SU-DHL-6 (cell line): Measurements from ENCODE around the gene SERINC1.

Experiments used
- H2AFZ ChIP-seq: fragments of 200-600 bp; sonication (generic); 2 replicates; pipeline ENCODE4 v1.6.1; 2014; ENCODE audit warnings: low read depth, mild to moderate bottlenecking, moderate library complexity, mixed read lengths, antibody characterized with exemption, low read length; ENCODE audit not compliant: severe bottlenecking
- H3F3A ChIP-seq: fragments of 200-600 bp; shearing (Covaris generic); 2 replicates; pipeline ENCODE4 v1.6.0; 2016; ENCODE audit warnings: antibody characterized with exemption, mild to moderate bottlenecking; ENCODE audit not compliant: insufficient read depth
- H3K27ac ChIP-seq: fragments of 200-600 bp; sonication (generic); 2 replicates; pipeline ENCODE4 v1.5.1; 2016; ENCODE audit warnings: low read depth, mild to moderate bottlenecking, low read length, moderate library complexity, mixed read lengths
- H3K27me3 ChIP-seq: fragments of 200-600 bp; sonication (generic), shearing (Covaris generic); 2 replicates; pipeline ENCODE4 v1.6.0; 2014; ENCODE audit warnings: mild to moderate bottlenecking, low read length
- H3K36me3 ChIP-seq: fragments of 200-600 bp; sonication (generic); 2 replicates; pipeline ENCODE4 v1.6.1; 2014; ENCODE audit warnings: mild to moderate bottlenecking, low read length, mixed read lengths
- H3K4me2 ChIP-seq: fragments of 300-600, 200-600 bp; shearing (Covaris generic), sonication (generic); 2 replicates; pipeline ENCODE4 v1.6.0; 2014; ENCODE audit warnings: low read length, low read depth, mild to moderate bottlenecking; ENCODE audit not compliant: poor library complexity, severe bottlenecking
- H3K4me3 ChIP-seq: fragments of 200-600 bp; sonication (generic); 2 replicates; pipeline ENCODE4 v1.5.1; 2014; ENCODE audit warnings: antibody characterized with exemption, low read length, mild to moderate bottlenecking, mixed read lengths; ENCODE audit not compliant: insufficient read depth, poor library complexity, severe bottlenecking
- H3K79me2 ChIP-seq: fragments of 200-600 bp; sonication (generic); 2 replicates; pipeline ENCODE4 v1.6.1; 2014; ENCODE audit warnings: mild to moderate bottlenecking, low read length, moderate library complexity; ENCODE audit not compliant: insufficient read depth
- H3K9ac ChIP-seq: fragments of 200-600 bp; sonication (generic); 2 replicates; pipeline ENCODE4 v1.7.0; 2014; ENCODE audit warnings: mild to moderate bottlenecking, low read length
- H3K9me2 ChIP-seq: fragments of 200-600 bp; sonication (generic); replicated peaks from 2 replicates; pipeline ENCODE4 v1.6.1; 2014; ENCODE audit warnings: low read length; ENCODE audit not compliant: insufficient read depth
- H3K9me3 ChIP-seq: fragments of 200-600 bp; sonication (generic); 2 replicates; pipeline ENCODE4 v1.6.1; 2014; ENCODE audit warnings: low read length, mixed read lengths; ENCODE audit not compliant: insufficient read depth
- H4K20me1 ChIP-seq: fragments of 200-600 bp; sonication (generic); 2 replicates; pipeline ENCODE4 v1.6.1; 2014; ENCODE audit warnings: low read depth, mild to moderate bottlenecking, antibody characterized with exemption, low read length, moderate library complexity, mixed read lengths
- EZH2phosphoT487 ChIP-seq: fragments of 200-600 bp; sonication (generic), shearing (Covaris generic); conservative IDR thresholded peaks from 2 replicates; pipeline ENCODE4 v1.6.1; 2018; ENCODE audit warnings: mild to moderate bottlenecking, antibody characterized with exemption, low read length, moderate library complexity, mixed read lengths
- TF ChIP-seq, protein P1 (sequence below): fragments of 200-600 bp; sonication (generic); IDR thresholded peaks from one replicate; pipeline ENCODE4 v1.5.1; 2017; ENCODE audit warnings: antibody characterized with exemption, mild to moderate bottlenecking, low read length, moderate library complexity; ENCODE audit not compliant: insufficient read depth, poor library complexity, severe bottlenecking

Gene SERINC1

DNA sequence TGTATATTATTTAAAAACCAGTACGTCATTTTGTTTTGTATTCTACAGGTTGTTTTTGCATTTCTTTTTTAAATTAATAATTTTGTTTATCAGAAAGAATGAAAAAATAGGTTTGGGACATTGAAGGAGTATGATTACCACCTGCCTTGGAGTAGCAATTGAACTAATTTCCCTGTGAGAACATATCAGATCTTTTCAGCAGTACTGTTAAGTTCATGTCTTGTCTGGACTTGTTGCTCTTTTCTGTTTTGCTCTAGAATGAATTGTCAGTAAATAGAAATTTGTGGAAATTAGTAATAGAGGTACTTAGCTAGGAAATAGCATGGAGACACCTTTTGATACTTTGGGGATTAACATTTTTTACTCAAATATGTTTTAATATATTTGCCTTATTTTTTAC, 47.9 kb downstream of the SERINC1 start:
- Histone ChIP-seq H3K9me2 (no peaks in the 10 kb centered on the region), H3K27ac (no peak overlapping the region), H3K36me3 (peaks cover 72% of the 10 kb centered on the region), H3K4me2 (no peak overlapping the region), H3K4me3 (no peak overlapping the region), H4K20me1 (no peaks in the 10 kb centered on the region), H3F3A (peaks cover 2% of the 10 kb centered on the region; the same call in 1 of the 2 replicates), H3K9me3 (no peaks in the 10 kb centered on the region), H3K9ac (no peak overlapping the region), H3K79me2 (no peaks in the 10 kb centered on the region), H2AFZ (no peak overlapping the region), H3K27me3 (no peaks in the 10 kb centered on the region)
- no peak for TF ChIP-seq EZH2phosphoT487
- TF ChIP-seq, protein P1, sequence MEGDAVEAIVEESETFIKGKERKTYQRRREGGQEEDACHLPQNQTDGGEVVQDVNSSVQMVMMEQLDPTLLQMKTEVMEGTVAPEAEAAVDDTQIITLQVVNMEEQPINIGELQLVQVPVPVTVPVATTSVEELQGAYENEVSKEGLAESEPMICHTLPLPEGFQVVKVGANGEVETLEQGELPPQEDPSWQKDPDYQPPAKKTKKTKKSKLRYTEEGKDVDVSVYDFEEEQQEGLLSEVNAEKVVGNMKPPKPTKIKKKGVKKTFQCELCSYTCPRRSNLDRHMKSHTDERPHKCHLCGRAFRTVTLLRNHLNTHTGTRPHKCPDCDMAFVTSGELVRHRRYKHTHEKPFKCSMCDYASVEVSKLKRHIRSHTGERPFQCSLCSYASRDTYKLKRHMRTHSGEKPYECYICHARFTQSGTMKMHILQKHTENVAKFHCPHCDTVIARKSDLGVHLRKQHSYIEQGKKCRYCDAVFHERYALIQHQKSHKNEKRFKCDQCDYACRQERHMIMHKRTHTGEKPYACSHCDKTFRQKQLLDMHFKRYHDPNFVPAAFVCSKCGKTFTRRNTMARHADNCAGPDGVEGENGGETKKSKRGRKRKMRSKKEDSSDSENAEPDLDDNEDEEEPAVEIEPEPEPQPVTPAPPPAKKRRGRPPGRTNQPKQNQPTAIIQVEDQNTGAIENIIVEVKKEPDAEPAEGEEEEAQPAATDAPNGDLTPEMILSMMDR, result no peak

DNA sequence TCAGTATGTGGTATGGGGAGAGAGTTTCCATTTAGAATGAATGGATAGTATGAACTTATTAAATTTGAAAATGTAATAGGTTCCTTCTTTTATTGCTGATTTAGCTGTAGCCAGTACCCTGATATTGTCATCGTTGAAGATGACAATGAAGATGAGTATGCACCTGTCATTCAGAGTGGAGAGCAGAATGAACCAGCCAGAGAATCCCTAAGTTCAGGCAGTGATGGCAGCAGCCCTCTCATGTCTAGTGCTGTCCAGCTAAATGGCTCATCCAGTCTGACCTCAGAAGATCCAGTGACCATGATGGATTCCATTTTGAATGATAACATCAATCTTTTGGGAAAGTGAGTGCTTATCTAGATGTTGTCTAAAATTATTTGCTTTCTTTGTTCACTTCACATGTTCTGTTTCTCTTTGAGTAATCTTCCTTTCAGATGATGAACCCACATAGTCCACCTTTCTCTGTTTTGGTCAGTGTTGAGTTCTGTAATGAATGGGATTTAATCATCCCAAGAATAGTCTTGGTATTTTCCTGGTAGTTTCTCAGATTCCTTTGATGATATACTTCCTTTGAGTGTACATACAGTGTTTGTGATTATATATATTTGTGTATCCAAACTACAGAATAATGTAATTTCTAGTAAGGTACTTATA, 48.9 kb downstream of the SERINC1 start:
- Histone ChIP-seq H3F3A (no peaks in the 10 kb centered on the region; the same call in 1 of the 2 replicates), H3K9me2 (no peaks in the 10 kb centered on the region), H3K4me3 (no peak overlapping the region), H2AFZ (no peak overlapping the region), H3K36me3 (peaks cover 67% of the 10 kb centered on the region), H3K9me3 (no peaks in the 10 kb centered on the region), H3K79me2 (no peaks in the 10 kb centered on the region), H4K20me1 (no peaks in the 10 kb centered on the region), H3K27me3 (no peaks in the 10 kb centered on the region), H3K27ac (no peak overlapping the region), H3K4me2 (no peak overlapping the region), H3K9ac (no peak overlapping the region)
- TF ChIP-seq, protein P1, result no peak
- no peak for TF ChIP-seq EZH2phosphoT487

DNA sequence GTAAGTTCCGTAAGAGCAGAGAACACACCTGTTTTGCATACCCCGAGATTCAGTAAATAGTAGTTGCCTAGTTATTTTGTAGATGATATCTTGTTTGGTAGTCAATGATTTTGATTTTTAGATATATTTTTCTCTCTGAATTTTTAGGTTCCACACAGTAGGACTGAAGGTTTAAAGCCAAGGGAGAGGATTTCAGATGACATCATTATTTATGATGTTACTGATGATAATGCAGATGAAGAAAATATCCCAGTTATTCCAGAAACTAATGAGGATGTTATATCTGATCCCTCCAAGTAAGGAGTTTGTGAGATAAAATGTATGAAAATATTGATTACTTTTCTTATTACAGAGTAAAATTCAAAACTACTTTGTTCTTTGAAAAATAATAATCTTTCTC, 49.6 kb downstream of the SERINC1 start:
- Histone ChIP-seq H3K4me3 (no peak overlapping the region), H3K9me3 (no peaks in the 10 kb centered on the region), H4K20me1 (no peaks in the 10 kb centered on the region), H2AFZ (no peak overlapping the region), H3K79me2 (no peaks in the 10 kb centered on the region), H3K27ac (no peak overlapping the region), H3K27me3 (no peaks in the 10 kb centered on the region), H3K9ac (no peak overlapping the region), H3K4me2 (no peak overlapping the region), H3K36me3 (peaks cover 65% of the 10 kb centered on the region), H3F3A (no peaks in the 10 kb centered on the region; the same call in 1 of the 2 replicates), H3K9me2 (no peaks in the 10 kb centered on the region)
- TF ChIP-seq EZH2phosphoT487, result no peak
- TF ChIP-seq, protein P1, result no peak
